ENCODE measurements around the gene TFF2.

The TFF2 gene

DNA sequence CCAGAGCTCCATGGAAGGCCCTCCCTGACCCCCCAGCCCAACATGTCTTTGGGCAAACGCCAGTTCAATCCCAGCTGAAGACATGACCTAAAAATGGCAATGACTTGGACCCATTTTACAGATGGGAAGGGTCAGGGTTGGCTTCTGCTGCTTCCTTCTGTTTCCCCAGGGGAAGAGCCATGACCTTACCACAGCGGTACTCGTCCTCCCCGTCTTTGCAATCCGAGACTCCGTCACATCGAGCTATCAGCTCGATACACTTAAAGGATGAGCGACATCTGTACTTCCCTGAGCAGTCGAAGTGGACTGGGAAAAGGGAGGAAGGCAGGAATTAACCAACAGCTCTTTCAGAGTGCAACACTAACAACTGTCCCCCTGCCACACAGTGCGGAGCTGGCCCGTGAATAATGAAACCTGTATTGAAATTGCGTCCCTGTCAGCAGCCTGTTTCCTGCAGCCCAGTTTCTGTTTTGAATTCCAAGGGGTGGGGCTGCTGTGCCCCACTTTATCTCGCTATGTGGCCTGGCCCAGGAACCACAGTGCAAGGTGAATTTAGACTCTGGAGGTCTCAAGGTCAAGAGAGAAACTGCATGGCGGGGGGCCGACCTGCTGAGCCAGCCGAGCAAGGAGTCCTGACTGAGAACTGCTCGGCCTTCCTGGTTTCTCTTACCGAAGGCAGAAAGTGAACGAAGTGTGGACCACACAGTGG lies 38.1 kb upstream of the TFF2 start:
- Mint-ChIP-seq H3K36me3 (ENCODE audit: low read depth) (peaks cover 32% of the 10 kb centered on the region), H3K4me1 (ENCODE audit: low read depth) (peaks cover 74% of the 10 kb centered on the region), H3K4me3 (peak overlapping the region; percentile 28), H3K9me3 (no peaks in the 10 kb centered on the region), H3K27me3 (no peaks in the 10 kb centered on the region), H3K27ac (no peak overlapping the region)
- DNase-seq: no peak

DNA sequence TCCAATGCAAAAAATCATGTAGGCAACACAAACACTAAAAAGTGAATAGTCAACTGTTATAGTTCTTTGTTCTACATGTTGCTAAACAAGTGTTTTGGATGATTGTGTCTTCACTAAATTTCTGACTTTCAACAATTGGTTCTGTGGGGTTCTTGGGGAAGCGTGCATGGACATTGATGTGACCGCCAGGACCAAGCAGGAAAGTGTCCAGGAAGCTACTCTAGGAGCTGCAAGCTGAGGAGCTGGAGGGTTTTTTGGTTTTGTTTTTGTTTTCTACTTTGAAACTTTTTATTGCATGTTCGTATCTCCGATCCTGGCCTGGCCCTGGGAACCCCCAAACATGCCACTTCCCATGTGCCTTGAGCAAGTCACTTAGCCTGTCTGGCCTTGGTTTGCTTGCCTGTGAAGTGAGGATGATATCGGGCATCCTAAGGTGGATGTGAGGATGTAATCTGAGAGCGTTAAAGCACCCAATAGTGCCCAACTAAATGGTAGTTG lies 37.1 kb upstream of the TFF2 start:
- Mint-ChIP-seq H3K4me3 (no peak overlapping the region), H3K9me3 (no peaks in the 10 kb centered on the region), H3K27me3 (no peaks in the 10 kb centered on the region), H3K4me1 (ENCODE audit: low read depth) (peaks cover 64% of the 10 kb centered on the region), H3K36me3 (ENCODE audit: low read depth) (peaks cover 30% of the 10 kb centered on the region), H3K27ac (no peak overlapping the region)
- no peak for DNase-seq

DNA sequence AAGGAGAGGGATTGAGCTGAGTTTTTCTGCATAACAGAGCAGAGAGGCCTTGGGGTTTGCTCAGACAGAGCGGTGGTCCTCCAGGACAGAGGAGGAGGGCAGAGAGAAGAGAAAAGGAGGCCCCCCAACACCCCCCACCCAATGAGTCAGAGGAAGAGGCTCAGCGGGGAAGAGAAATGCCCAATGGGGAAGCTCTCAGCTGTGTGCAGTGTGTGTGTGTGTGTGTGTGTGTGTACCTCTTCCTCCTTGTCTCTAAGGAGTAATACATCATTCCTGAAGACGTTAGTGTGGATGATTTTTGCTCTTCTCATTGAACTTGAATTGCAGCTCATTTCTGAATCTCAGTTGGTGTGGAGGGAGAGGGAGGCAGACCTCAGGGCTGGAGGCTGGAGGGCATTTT lies 36.4 kb upstream of the TFF2 start:
- no peak for DNase-seq
- no peak overlapping the region for H3K27ac Mint-ChIP-seq
- no peaks in the 10 kb centered on the region for H3K9me3 Mint-ChIP-seq
- H3K36me3 Mint-ChIP-seq (ENCODE audit: low read depth): peaks cover 30% of the 10 kb centered on the region
- peaks cover 56% of the 10 kb centered on the region for H3K4me1 Mint-ChIP-seq (ENCODE audit: low read depth)
- H3K27me3 Mint-ChIP-seq: no peaks in the 10 kb centered on the region
- H3K4me3 Mint-ChIP-seq: no peak overlapping the region

DNA sequence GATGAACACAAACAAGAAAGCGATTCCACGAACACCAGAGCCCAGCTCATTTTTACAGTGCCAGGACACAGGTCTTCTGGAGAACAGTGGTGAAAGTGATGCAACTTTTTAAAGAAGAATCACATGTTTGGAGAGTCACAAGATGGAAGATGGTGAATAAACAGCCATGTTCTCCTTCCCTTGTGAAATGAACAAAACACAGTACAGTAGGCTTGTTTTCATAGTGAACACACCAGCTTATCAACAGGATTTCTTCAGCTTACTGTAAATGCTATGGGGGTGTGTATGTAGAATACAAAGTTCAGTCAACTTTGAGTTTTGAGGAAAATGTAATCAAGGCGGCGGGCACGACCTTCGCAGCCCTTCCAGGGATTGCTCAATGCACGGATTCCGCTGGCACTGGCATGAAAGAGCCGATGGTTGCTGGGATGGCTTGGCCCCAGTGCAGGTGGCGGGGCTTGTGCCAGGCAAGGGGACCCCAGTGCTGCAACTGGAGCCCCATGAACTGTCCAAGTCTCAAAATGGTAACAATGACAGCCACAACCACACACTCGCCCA lies 35.3 kb upstream of the TFF2 start:
- peaks cover 35% of the 10 kb centered on the region for H3K36me3 Mint-ChIP-seq (ENCODE audit: low read depth)
- no peak overlapping the region for H3K4me3 Mint-ChIP-seq
- H3K27me3 Mint-ChIP-seq: no peaks in the 10 kb centered on the region
- peaks cover 8% of the 10 kb centered on the region for H3K9me3 Mint-ChIP-seq
- no peak overlapping the region for H3K27ac Mint-ChIP-seq
- DNase-seq: no peak
- peaks cover 52% of the 10 kb centered on the region for H3K4me1 Mint-ChIP-seq (ENCODE audit: low read depth)

DNA sequence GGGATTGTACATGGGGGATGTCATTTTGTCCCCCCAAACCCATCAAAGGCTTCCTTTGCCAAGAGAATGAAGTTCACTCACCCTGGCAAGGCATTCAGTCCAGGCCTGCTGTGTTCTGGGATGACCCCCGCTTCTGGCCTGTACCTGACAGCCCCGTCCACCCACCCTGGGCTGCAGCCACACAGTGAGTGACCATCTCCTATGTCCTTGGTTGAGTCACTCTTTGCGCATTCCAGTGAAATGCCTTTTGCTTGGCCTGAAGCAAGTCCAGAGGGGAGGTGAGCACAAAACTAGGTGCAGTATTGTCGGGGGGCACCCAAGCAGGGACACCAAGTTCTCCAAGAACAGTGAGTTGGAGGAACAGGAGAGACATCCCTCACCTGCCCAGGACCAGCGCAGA lies 34.8 kb upstream of the TFF2 start:
- H3K27ac Mint-ChIP-seq: no peak overlapping the region
- H3K9me3 Mint-ChIP-seq: peaks cover 8% of the 10 kb centered on the region
- H3K27me3 Mint-ChIP-seq: no peaks in the 10 kb centered on the region
- peaks cover 36% of the 10 kb centered on the region for H3K36me3 Mint-ChIP-seq (ENCODE audit: low read depth)
- no peak overlapping the region for H3K4me3 Mint-ChIP-seq
- no peak for DNase-seq
- peaks cover 47% of the 10 kb centered on the region for H3K4me1 Mint-ChIP-seq (ENCODE audit: low read depth)

DNA sequence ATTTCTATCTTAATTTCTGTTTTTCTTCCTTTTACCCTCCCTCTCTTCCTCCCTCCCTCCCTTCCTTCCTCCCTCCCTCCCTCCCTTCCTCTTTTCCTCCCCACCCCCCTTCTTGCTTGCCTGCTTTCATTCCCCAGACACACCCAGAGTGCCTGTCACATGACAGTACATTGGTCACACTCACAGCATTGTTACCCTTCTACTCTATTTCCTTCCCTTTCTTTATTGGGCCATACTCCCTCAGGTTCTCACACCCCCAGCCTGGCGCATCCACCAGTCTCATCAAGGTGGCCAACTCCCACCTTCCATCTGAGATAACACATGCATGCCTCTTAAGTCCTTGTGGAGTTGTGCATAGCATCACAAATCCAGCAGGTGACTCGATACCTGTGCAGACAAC lies 34.2 kb upstream of the TFF2 start:
- H3K9me3 Mint-ChIP-seq: peaks cover 8% of the 10 kb centered on the region
- H3K36me3 Mint-ChIP-seq (ENCODE audit: low read depth): peaks cover 38% of the 10 kb centered on the region
- H3K4me1 Mint-ChIP-seq (ENCODE audit: low read depth): peaks cover 40% of the 10 kb centered on the region
- H3K27ac Mint-ChIP-seq: no peak overlapping the region
- DNase-seq: no peak
- no peaks in the 10 kb centered on the region for H3K27me3 Mint-ChIP-seq
- no peak overlapping the region for H3K4me3 Mint-ChIP-seq

DNA sequence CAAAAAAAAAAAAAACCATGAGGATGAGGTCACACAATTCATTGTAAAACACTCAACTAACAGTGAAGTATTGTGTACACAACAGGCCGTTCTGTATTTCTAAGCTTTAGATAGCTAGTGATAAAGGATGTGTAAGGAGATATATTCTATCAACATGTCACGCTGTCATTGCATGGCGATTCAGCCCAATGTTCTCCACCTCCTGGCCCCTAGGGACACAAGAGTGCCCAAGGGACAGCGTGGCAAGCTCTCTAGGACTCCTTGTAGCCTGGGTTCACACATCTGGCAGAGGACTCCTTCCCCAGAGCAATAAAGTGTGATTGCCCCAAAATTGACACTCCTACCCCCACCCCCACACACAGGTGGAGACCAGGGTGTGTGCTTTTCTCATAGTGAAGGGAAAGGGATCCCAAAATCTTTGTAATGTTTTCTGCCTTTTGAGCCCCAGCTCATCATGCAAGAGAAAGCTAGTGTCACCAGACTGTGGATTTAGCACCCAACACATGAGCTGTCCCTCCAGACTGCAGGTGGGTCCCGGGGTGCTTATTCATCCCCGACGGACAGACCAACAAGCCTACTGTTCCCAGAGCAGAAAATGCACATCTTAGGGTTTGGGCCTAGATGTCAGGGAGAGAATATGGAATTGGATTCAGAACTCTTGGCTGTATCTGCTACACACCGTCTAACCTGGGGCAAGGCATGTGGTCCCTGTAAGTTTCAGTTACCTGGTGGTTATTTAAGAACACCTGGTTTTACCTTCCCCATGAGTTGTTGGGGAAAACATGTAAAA lies 33.6 kb upstream of the TFF2 start:
- no peak overlapping the region for H3K4me3 Mint-ChIP-seq
- DNase-seq: no peak
- no peak overlapping the region for H3K27ac Mint-ChIP-seq
- H3K9me3 Mint-ChIP-seq: peaks cover 8% of the 10 kb centered on the region
- H3K4me1 Mint-ChIP-seq (ENCODE audit: low read depth): peaks cover 37% of the 10 kb centered on the region
- H3K36me3 Mint-ChIP-seq (ENCODE audit: low read depth): peaks cover 33% of the 10 kb centered on the region
- H3K27me3 Mint-ChIP-seq: no peaks in the 10 kb centered on the region

DNA sequence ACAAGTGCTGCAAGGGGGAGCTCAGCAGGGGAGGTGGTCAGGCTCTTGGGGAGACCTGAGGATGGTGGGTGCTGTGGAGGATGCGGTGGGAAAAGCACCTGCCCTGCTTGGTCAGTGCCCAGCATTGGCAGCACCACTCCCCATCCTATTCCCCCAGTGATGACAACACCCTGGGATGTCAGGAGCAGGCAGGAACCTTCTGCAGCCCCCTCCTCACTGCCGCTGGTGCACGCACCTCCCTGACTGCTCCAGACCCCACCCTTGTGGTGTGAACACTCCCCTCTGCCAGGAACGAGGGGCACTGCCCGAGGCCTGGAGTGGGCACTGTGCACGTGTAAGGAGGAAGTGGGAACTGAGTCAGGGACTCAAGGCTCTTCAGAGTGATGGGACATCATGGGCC lies 32.5 kb upstream of the TFF2 start:
- Mint-ChIP-seq H3K27me3 (no peaks in the 10 kb centered on the region), H3K27ac (no peak overlapping the region), H3K9me3 (peaks cover 8% of the 10 kb centered on the region), H3K4me3 (no peak overlapping the region), H3K4me1 (ENCODE audit: low read depth) (peaks cover 30% of the 10 kb centered on the region), H3K36me3 (ENCODE audit: low read depth) (peaks cover 25% of the 10 kb centered on the region)
- DNase-seq: no peak

DNA sequence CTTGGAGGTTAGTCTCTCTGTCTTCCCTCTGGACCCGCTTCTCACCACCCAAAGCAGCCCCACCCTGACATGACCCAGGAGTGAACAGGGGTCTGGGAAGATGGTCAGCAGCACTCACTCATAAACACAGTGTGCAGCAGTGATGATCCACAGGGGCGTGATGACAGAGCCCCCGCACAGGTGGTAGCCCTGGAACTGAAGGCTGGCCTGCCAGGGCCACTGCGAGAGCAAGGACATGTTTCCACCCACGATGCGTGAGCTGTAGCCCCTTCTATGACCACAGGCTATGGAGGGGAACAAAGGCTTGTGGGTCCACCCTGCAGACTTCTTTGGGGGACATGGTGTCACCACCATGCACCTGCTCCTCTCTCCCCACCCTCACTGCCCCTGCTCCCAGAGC lies 32.1 kb upstream of the TFF2 start:
- Mint-ChIP-seq H3K27me3 (no peaks in the 10 kb centered on the region), H3K36me3 (ENCODE audit: low read depth) (peaks cover 21% of the 10 kb centered on the region), H3K9me3 (peaks cover 8% of the 10 kb centered on the region), H3K4me3 (no peak overlapping the region), H3K4me1 (ENCODE audit: low read depth) (peaks cover 26% of the 10 kb centered on the region), H3K27ac (no peak overlapping the region)
- no peak for DNase-seq

DNA sequence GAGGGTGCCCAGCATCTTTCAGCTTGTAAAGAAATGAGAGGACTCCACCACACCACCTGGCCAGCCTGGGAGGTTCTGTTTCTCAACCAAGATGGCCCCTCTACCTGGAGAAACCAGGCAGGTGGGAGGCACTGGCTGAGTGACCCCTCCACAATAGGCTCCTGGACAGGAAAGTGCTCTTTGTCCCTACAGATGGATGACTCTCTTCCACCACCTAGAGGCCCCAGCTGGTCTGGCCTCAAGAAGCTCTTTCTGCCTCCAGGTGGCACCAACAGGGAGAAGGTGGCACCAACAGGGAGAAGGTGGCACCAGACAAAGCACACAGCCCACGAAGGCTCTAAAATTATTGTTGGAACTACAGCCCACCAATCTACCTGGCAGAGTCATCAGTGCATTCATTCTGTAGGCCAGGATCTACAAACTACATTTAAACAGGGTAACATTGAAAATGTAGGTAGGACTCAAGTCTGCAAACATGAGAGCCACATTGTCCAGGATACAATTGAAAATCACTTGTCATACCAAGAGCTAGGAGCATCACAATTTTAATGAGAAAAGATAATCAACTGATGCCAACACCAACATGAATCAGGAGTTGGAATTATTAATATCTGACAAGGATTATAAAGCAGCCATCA lies 30.7 kb upstream of the TFF2 start:
- H3K36me3 Mint-ChIP-seq (ENCODE audit: low read depth): peaks cover 19% of the 10 kb centered on the region
- peaks cover 8% of the 10 kb centered on the region for H3K9me3 Mint-ChIP-seq
- H3K4me1 Mint-ChIP-seq (ENCODE audit: low read depth): peaks cover 14% of the 10 kb centered on the region
- no peak overlapping the region for H3K27ac Mint-ChIP-seq
- H3K4me3 Mint-ChIP-seq: no peak overlapping the region
- H3K27me3 Mint-ChIP-seq: no peaks in the 10 kb centered on the region
- peak; percentile 60 for DNase-seq

DNA sequence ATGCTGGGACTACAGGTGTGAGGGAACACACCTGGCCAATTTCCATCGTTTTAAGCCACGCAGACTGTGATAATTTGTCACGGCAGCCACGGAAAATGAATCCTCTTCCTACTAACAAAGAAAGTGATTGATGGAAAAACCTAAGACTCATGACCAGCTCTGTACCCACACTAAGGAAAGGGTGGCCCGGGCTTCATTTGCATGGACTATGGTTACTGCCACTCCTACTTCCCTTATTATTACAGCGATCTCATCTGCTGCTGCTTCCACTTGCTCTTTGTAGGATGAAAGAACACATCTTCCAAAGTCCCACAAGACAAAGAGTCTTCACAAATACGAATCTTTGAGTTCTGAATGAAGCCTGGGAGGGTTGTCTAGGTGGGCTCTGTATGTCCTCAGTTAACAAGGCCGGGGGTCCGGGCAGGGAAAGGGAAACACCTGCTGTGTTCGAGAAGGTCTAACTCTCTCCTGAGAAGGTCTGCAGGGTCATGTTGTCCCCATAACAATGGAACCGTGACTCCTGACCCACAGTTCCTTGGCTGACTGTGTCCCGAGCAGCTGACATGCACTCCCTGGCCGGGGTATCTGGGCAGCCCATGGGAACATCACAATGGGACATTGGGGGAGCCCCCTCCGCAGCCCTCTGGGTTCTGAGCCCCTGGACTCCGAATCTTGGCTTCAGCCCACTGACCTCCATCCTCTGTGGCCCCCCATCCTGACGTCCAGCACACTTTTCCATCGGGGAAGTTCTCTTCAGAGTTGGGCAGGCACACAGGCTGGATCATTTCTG lies 28.8 kb upstream of the TFF2 start:
- Mint-ChIP-seq H3K4me1 (ENCODE audit: low read depth) (peaks cover 25% of the 10 kb centered on the region), H3K27ac (no peak overlapping the region), H3K27me3 (no peaks in the 10 kb centered on the region), H3K4me3 (no peak overlapping the region), H3K9me3 (peaks cover 8% of the 10 kb centered on the region), H3K36me3 (ENCODE audit: low read depth) (peaks cover 19% of the 10 kb centered on the region)
- no peak for DNase-seq

DNA sequence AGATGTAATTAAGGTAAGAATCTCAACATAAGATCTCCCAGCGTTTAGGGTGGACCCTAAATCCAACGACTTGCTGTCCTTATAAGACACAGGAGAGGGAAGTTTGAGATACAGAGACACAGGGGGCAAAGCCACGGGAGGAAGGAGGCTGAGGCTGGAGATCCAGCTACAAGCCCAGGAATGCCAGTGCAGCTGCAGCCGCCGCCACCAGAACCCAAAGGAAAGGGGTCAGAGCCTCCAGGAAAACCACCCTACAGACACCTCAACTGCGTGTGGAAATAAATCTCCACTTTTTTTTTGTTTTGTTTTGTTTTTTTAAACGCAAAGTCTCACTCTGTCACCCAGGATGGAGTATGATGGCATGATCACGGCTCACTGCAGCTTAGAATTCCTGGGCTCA lies 27.6 kb upstream of the TFF2 start:
- Mint-ChIP-seq H3K4me1 (ENCODE audit: low read depth) (peaks cover 37% of the 10 kb centered on the region), H3K36me3 (ENCODE audit: low read depth) (peaks cover 19% of the 10 kb centered on the region), H3K4me3 (no peak overlapping the region), H3K9me3 (peaks cover 8% of the 10 kb centered on the region), H3K27ac (no peak overlapping the region), H3K27me3 (no peaks in the 10 kb centered on the region)
- no peak for DNase-seq

DNA sequence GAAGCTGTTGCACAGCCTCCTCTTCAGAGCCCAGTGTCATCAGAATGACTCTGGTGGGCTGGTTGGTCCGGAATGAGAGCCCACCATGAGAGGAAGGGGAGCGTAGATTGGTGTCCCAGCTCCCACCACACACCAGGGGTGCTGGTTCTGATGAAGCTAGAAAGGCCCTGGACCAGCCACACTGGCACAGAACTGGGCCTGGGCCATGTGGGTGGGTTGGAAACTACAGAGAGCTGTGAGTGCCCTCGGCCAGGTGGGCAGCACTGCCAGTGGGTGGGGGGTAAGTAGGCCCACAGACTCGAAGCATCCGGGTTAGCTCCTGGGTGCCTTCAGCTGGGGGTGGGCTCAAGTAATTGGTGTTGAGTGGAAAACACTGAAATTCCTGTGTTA lies 27.2 kb upstream of the TFF2 start:
- H3K27ac Mint-ChIP-seq: no peak overlapping the region
- peaks cover 42% of the 10 kb centered on the region for H3K4me1 Mint-ChIP-seq (ENCODE audit: low read depth)

More for the DNA sequence above, 27.2 kb upstream of the TFF2 start:
- Mint-ChIP-seq H3K4me3 (no peak overlapping the region), H3K9me3 (peaks cover 8% of the 10 kb centered on the region), H3K27me3 (no peaks in the 10 kb centered on the region), H3K36me3 (ENCODE audit: low read depth) (peaks cover 20% of the 10 kb centered on the region)
- DNase-seq: no peak
